Stimulated activated CD8-positive, alpha-beta memory T cell treated with anti-CD3 and anti-CD28 coated beads, Interleukin-2, amount 100 ng/mL, for 48 hours (primary cell): ENCODE results near the gene F2RL3.

Source experiments
- DNase-seq, 2 donors: peaks; one replicate each; pipeline ENCODE4 v3.0.0-alpha.2; 2020; ENCODE audit warnings: low read depth in 2 of 2

Gene F2RL3

GRCh38 chr19:16888629-16889365 lies at the start of gene F2RL3:
Gene F2RL3, plus strand, starts transcription at chr19:16888999. Its CDS starts 191 bp downstream, at chr19:16889190.
- no peak for DNase-seq

GRCh38 chr19:16841391-16841926 lies 47.3 kb upstream of the F2RL3 start:
- no peak for DNase-seq

- no peak for DNase-seq
Observed at GRCh38 chr19:16846901-16847300, 41.9 kb upstream of the F2RL3 start.

- DNase-seq, result no peak
Observed at GRCh38 chr19:16847430-16847829, 41.4 kb upstream of the F2RL3 start.

DNA sequence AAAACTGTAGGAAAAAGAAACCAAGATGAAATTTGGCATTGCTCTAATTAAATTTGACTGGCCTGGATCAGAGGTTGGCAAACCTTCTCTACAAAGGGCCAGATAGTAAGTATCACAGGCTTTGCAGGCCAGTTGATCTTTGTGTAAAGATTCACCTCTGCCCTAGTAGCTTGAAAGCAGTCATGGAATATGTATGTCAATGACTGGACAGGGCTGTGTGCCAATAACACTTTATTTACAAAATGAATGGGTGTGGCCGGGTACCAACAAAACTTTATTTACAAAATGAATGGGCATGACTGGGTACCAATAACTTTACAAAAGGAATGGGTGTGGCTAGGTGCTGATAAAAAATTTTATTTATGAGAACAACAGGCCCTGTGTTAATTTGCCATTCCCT lies 39.6 kb upstream of the F2RL3 start:
- no peak for DNase-seq

DNA sequence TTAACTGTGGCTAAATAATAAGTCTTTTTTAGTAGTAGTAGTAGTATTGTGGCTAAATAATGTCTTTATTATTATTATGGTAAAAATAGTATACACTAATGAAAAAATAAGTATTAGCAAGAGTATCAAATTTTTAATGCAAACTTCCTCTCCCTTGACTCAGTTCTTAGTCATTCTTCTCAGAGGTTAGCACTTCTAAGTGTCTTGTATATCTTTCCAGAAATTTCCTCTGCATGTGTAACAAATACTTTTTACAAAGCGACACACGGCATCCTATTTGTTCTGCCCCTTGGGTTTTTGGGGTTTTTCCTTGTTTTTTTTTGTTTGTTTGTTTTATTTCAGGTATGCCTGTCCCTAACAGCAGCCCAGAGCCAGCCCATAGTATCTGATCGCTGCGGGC lies 38.7 kb upstream of the F2RL3 start:
- DNase-seq, result no peak

GRCh38 chr19:16851031-16851712 lies 37.6 kb upstream of the F2RL3 start:
- DNase-seq, result no peak

- no peak for DNase-seq
Observed at GRCh38 chr19:16853066-16853465, 35.7 kb upstream of the F2RL3 start.

- DNase-seq, result no peak
Observed at GRCh38 chr19:16856091-16856490, 32.7 kb upstream of the F2RL3 start.

DNA sequence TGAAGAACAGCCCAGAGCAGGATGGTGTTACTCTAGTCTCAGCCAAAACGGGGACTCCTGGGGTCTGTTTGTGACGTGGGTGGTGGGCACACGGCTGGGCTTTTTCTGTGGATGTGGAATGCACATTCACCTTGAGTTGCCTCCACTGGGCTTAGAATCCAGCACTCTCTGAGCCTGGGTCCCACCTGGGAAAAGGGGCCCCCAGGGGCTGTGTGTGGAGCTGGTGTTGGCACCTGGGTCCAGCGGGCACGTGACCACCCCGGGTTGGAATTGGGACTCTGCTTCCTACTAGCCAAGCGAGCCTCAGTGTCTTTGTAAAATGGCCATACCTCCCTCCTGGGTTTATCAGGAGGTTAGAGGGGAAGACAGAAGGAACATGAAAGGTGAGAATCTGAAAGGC lies 29.2 kb upstream of the F2RL3 start:
- DNase-seq, result no peak

- no peak for DNase-seq
Observed at GRCh38 chr19:16860118-16860517, 28.7 kb upstream of the F2RL3 start.

DNA sequence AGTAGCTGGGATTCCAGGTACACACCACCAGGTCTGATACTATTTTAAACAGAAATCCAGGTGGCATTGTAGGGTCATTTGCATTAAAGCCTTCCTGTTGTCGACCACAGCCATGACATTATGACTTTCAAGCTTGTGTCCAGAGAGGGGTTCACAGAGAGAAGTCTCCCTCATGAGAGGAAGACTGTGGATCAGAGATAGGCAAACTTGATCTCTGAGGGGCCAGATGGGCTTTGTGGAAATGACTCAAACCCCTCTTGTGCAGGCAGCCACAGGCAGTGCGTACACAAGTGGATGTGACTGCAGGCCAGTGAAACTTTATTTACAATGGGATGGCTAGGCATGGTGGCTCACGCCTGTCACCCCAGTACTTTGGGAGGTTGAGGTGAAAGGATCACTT lies 27.8 kb upstream of the F2RL3 start:
- no peak for DNase-seq

GRCh38 chr19:16861834-16862233 lies 27.0 kb upstream of the F2RL3 start:
- no peak for DNase-seq

- DNase-seq, result no peak
Observed at GRCh38 chr19:16862826-16863415, 25.9 kb upstream of the F2RL3 start.

DNA sequence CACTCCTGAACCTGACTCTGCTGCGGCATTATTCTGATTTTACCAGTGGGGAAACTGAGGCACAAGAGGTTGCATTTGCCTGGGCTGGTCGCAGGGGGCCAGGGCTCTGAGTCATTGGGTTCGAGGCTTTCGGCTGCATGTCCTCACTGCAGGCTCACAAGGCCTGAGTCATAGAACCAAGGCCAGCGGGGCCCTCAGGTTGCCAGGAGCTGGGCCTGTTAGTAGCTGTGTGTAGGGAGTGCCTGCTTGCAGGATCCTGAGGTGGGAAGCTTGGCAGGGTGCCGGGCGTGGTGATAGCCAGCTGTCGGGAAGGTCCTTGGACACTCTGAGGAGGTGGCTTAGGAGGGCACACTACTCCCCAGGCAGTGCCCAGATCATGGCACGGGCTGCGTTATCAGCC lies 21.6 kb upstream of the F2RL3 start:
- no peak for DNase-seq

- no peak for DNase-seq
Observed at GRCh38 chr19:16868423-16869130, 20.2 kb upstream of the F2RL3 start.

DNA sequence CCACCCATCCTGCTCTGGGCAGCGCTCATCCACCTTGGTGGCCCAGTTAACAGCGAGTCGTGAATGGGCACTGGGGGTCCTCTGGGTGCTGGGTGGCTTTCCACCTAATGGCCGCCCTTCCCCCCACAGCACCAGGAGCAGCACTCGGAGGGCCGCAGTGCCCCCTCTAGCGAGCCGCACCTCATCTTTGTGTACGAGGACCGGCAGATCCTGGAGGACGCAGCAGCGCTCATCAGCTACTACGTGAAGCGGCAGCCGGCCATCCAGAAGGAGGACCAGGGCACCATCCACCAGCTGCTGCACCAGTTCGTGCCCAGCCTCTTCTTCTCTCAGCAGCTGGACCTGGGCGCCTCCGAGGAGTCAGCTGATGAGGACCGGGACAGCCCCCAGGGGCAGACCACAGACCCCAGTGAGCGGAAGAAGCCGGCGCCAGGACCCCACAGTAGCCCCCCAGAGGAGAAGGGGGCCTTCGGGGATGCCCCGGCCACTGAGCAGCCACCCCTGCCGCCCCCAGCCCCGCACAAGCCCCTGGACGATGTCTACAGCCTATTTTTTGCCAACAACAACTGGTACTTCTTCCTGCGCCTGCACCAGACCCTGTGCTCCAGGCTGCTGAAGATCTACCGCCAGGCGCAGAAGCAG lies 19.3 kb upstream of the F2RL3 start:
- DNase-seq, result no peak

GRCh38 chr19:16871871-16872270 lies 16.9 kb upstream of the F2RL3 start:
- no peak for DNase-seq

GRCh38 chr19:16872728-16873127 lies 16.1 kb upstream of the F2RL3 start:
- no peak for DNase-seq

DNA sequence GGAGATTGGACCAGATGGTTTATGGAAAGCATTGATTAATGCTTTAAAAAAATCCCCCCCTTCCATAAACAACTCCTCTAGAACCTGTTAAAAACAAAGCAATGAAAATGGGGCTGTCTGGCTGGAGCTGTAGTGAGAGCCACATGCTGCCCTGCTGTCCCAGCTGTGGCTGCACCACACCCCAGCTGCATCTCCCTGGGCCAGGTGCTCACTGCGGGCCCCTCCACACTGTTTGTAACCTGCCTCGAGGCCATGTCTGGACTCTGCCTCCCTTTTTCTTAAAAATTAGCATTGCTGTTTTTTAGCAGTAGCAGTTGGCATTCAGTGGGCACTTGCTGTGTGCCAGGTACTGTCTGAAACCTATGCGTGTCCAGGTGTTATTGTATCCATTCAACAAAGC lies 15.2 kb upstream of the F2RL3 start:
- no peak for DNase-seq

- no peak for DNase-seq
Observed at GRCh38 chr19:16874250-16874977, 14.4 kb upstream of the F2RL3 start.
